ENCODE measurements around the gene NUCB2.

DNA sequence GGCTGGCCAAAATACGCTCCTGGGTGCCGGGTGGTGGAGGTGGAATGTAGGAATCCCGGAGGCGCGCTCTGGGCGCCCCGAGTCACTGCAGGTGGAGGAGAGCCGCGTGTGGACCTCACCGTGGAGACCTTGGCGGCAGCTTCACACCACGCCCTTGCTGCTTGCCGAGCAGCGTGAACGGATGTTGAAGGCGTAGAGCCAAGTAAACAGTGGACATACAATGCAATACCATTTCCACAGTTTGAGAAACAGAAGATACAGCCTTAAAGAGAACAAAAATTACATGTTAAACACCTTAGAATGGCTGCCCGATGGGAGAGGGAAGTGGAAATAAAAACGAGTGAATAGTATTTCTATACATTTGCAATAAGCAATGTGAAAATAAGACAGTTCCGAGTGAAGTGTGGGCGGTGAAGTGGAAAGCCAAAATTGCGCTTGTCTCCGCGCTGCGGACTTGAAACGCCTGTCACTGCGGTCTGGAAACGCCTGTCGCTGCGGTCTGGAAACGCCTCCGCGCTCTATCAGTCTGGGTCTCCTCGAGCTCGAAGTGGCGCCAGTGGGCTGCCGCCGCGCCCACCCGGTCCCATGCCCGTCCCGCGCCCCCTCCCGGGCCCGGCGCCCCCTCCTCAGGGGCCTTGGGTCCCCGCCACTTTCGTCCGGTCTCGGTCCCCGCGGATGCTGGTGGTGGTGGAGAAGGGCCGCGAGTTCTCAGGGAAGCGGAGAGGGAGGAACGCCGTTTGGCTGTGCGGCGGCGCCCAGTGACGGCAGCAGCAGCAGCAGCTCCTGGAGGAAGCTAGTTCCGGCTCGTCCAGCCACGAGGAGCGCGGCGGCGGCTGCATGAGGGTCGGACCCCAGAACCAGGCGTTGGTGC is 76.6 kb downstream of the NUCB2 start:
- peak; percentile 44 for TF ChIP-seq POLR2A (IDR thresholded peaks at IDR 0.05; ENCODE audit: low read length)
- no peak for TF ChIP-seq CHD2 (IDR thresholded peaks at IDR 0.05; ENCODE audit: low read length, partially characterized antibody)
- no peak for TF ChIP-seq RAD21 (conservative IDR thresholded peaks at IDR 0.05 in 1 of 2, IDR thresholded peaks at IDR 0.05 in 1 of 2)
- no peak for TF ChIP-seq JUNB (IDR thresholded peaks at IDR 0.05)
- peak in 1 of 2 experiments; percentile 64; a peak in 3 of 5 replicates for TF ChIP-seq JUN (IDR thresholded peaks at IDR 0.05)
- TF ChIP-seq EHMT2 (IDR thresholded peaks at IDR 0.05; ENCODE audit: low read depth) = no peak
- no peak for TF ChIP-seq RFX5 (IDR thresholded peaks at IDR 0.05)
- TF ChIP-seq MAX (IDR thresholded peaks at IDR 0.05) = peak; percentile 96
- TF ChIP-seq, protein P1, sequence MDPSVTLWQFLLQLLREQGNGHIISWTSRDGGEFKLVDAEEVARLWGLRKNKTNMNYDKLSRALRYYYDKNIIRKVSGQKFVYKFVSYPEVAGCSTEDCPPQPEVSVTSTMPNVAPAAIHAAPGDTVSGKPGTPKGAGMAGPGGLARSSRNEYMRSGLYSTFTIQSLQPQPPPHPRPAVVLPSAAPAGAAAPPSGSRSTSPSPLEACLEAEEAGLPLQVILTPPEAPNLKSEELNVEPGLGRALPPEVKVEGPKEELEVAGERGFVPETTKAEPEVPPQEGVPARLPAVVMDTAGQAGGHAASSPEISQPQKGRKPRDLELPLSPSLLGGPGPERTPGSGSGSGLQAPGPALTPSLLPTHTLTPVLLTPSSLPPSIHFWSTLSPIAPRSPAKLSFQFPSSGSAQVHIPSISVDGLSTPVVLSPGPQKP (IDR thresholded peaks at IDR 0.05; ENCODE audit: low read depth, low read length) = no peak
- TF ChIP-seq CTCF (IDR thresholded peaks at IDR 0.05) = no peak
- TF ChIP-seq EP300 (IDR thresholded peaks at IDR 0.05) = no peak
